GM23338 (cell line): ENCODE results near the gene STK24. TPM values are rescaled to one million over a fixed set of nuclear protein-coding genes. Genes with fewer than 3 reads are reported as not detected.

Experiments used
- ATAC-seq: fragments of 200-7000 bp; cut with Tn5 transposase; 3 replicates; pipeline ENCODE4 v1.9.1; 2020
- DNase-seq: peaks from one replicate; pipeline ENCODE4 v3.0.0-alpha.2; 2015; ENCODE audit warnings: low spot score
- H2AFZ ChIP-seq: fragments of 200-600 bp; sonication (generic); 2 replicates; pipeline ENCODE4 v1.8.0; 2016; ENCODE audit warnings: antibody characterized with exemption, mild to moderate bottlenecking, moderate library complexity
- H3F3A ChIP-seq: fragments of 200-600 bp; sonication (generic); replicated peaks from 2 replicates; pipeline ENCODE4 v1.8.0; 2017; ENCODE audit warnings: antibody characterized with exemption, mixed run types, low read depth
- H3K27ac ChIP-seq: fragments of 200-600 bp; sonication (generic); 2 replicates; pipeline ENCODE4 v1.6.1; 2016; ENCODE audit warnings: low read depth
- H3K27me3 ChIP-seq: fragments of 200-600 bp; sonication (generic); 2 replicates; pipeline ENCODE4 v1.8.0; 2016; ENCODE audit warnings: mild to moderate bottlenecking, mixed run types, moderate library complexity; ENCODE audit not compliant: insufficient read depth
- H3K36me3 ChIP-seq: fragments of 200-600 bp; sonication (generic); 2 replicates; pipeline ENCODE4 v1.8.0; 2016; ENCODE audit warnings: mild to moderate bottlenecking; ENCODE audit not compliant: insufficient read depth
- H3K4me1 ChIP-seq: fragments of 200-600 bp; sonication (generic); 2 replicates; pipeline ENCODE4 v1.8.0; 2016; ENCODE audit warnings: mild to moderate bottlenecking, moderate library complexity; ENCODE audit not compliant: insufficient read depth
- H3K4me2 ChIP-seq: fragments of 200-600 bp; sonication (generic); 2 replicates; pipeline ENCODE4 v1.7.1; 2017; ENCODE audit warnings: mixed run types
- H3K4me3 ChIP-seq: fragments of 200-600 bp; sonication (generic); 2 replicates; pipeline ENCODE4 v1.6.1; 2016; ENCODE audit warnings: mixed run types
- H3K79me2 ChIP-seq: fragments of 200-600 bp; sonication (generic); replicated peaks from 2 replicates; pipeline ENCODE4 v1.8.0; 2017; ENCODE audit warnings: mild to moderate bottlenecking; ENCODE audit not compliant: insufficient read depth
- H3K9me2 ChIP-seq: fragments of 200-600 bp; sonication (generic); 2 replicates; pipeline ENCODE4 v1.8.0; 2017; ENCODE audit not compliant: insufficient read depth
- H4K20me1 ChIP-seq: fragments of 200-600 bp; sonication (generic); replicated peaks from 2 replicates; pipeline ENCODE4 v1.8.0; 2017; ENCODE audit warnings: mild to moderate bottlenecking; ENCODE audit not compliant: insufficient read depth
- H3K27ac Mint-ChIP-seq: 2 replicates; pipeline ENCODE4 v1.8.0; 2020; ENCODE audit warnings: inconsistent platforms, mild to moderate bottlenecking, moderate library complexity, mixed read lengths
- H3K27me3 Mint-ChIP-seq: 3 replicates; pipeline ENCODE4 v1.8.0; 2022; ENCODE audit warnings: low read depth, mild to moderate bottlenecking, moderate library complexity, mixed read lengths, inconsistent platforms; ENCODE audit not compliant: insufficient read depth, poor library complexity
- H3K36me3 Mint-ChIP-seq: 3 replicates; pipeline ENCODE4 v1.8.0; 2021; ENCODE audit warnings: low read depth, mild to moderate bottlenecking, inconsistent platforms, moderate library complexity, mixed read lengths
- H3K4me1 Mint-ChIP-seq: 3 replicates; pipeline ENCODE4 v1.8.0; 2020; ENCODE audit warnings: mild to moderate bottlenecking, inconsistent platforms, mixed read lengths
- H3K4me3 Mint-ChIP-seq: 3 replicates; pipeline ENCODE4 v1.8.0; 2021; ENCODE audit warnings: moderate library complexity, mild to moderate bottlenecking, inconsistent platforms, mixed read lengths
- H3K9me3 Mint-ChIP-seq: 3 replicates; pipeline ENCODE4 v1.8.0; 2020; ENCODE audit warnings: moderate library complexity, mild to moderate bottlenecking, inconsistent platforms, mixed read lengths
- CTCF ChIP-seq, 2 experiments: fragments of 200-600 bp in 1 of 2; sonication (generic) in 1 of 2; conservative IDR thresholded peaks; 2 replicates each; pipeline versions ENCODE4 v1.5.1 to v1.6.1; 2016 to 2017; ENCODE audit warnings: antibody characterized with exemption in 2 of 2, low read depth in 2 of 2, mild to moderate bottlenecking in 2 of 2, moderate library complexity in 1 of 2
- NANOG ChIP-seq: IDR thresholded peaks from 2 replicates; pipeline ENCODE4 v1.6.1; 2016; ENCODE audit warnings: antibody characterized with exemption, borderline replicate concordance
- POLR2AphosphoS5 ChIP-seq: IDR thresholded peaks from 2 replicates; pipeline ENCODE4 v1.6.1; 2016; ENCODE audit warnings: antibody characterized with exemption, low read depth
- STAT1 ChIP-seq: IDR thresholded peaks from one replicate; pipeline ENCODE4 v1.6.1; 2016; ENCODE audit warnings: antibody characterized with exemption; ENCODE audit not compliant: unreplicated experiment
- ZNF114 ChIP-seq: fragments of 250-450 bp; sonication (Bioruptor Pico); IDR thresholded peaks from 2 replicates; pipeline ENCODE4 v1.5.0; 2020; ENCODE audit warnings: mild to moderate bottlenecking, moderate library complexity
- ZNF331 ChIP-seq: fragments of 250-450 bp; sonication (Bioruptor Pico); IDR thresholded peaks from 2 replicates; pipeline ENCODE4 v1.5.0; 2020; ENCODE audit warnings: low read depth, mild to moderate bottlenecking, moderate library complexity
- ZNF462 ChIP-seq: fragments of 250-450 bp; sonication (Bioruptor Pico); IDR thresholded peaks from 2 replicates; pipeline ENCODE4 v1.5.0; 2020; ENCODE audit warnings: mild to moderate bottlenecking, moderate library complexity
- polyA plus RNA-seq: library from polyadenylated mRNA; unstranded; fragments of >200 nt; fragmentation: Nextera tagmentation; extraction: Ambion mirVana; gene quantifications from 2 replicates; pipeline ENCODE4 v1.2.1, GENCODE V29; 2016
- total RNA-seq: library from RNA; depleted of rRNA; stranded (reverse); fragments of >200 nt; shearing (Covaris generic); gene quantifications from 2 replicates; pipeline ENCODE4 v1.2.3, GENCODE V29; 2014

The STK24 gene
- total and polyA plus RNA-seq, 2 experiments from 2014 or later = 56.5 to 144 TPM

- no peaks in the 10 kb centered on the region for H3K9me3 Mint-ChIP-seq
- DNase-seq (no peak), ATAC-seq (no peak)
- Histone ChIP-seq H3K4me1 (peaks cover 38% of the 10 kb centered on the region), H3K36me3 (no peaks in the 10 kb centered on the region; the same call in 1 of the 2 replicates), H2AFZ (no peak overlapping the region), H3K79me2 (peaks cover 99% of the 10 kb centered on the region), H4K20me1 (peaks cover 44% of the 10 kb centered on the region), H3K27ac (no peak overlapping the region), H3K9me2 (no peaks in the 10 kb centered on the region), H3F3A (no peaks in the 10 kb centered on the region), H3K4me2 (no peak overlapping the region), H3K4me3 (no peak overlapping the region), H3K27me3 (no peaks in the 10 kb centered on the region)
- TF ChIP-seq POLR2AphosphoS5 (no peak), CTCF (conservative IDR thresholded peaks at IDR 0.05; ENCODE audit: low read depth in 2 of 2) (no peak), ZNF114 (CRISPR knock-in tag) (no peak), ZNF462 (CRISPR knock-in tag) (no peak), STAT1 (no peak), NANOG (no peak), ZNF331 (CRISPR knock-in tag) (no peak)
- H3K4me1 Mint-ChIP-seq = peaks cover 68% of the 10 kb centered on the region
- H3K4me3 Mint-ChIP-seq = no peak overlapping the region
- H3K27ac Mint-ChIP-seq = no peak overlapping the region; the same call in 1 of the 2 replicates
- H3K36me3 Mint-ChIP-seq = peaks cover 12% of the 10 kb centered on the region
- no peaks in the 10 kb centered on the region for H3K27me3 Mint-ChIP-seq
Observed at GRCh38 chr13:98504371-98504963, 72.4 kb downstream of the STK24 start.
